NCI-H2196 treated with DMSO at 0.1 percent for 48 hours (cell line): ENCODE measurements around the gene DHRS7B.
A peak's percentile ranks its signal among the peaks of the same experiment; 100 is the strongest.
"Not testable (repeated sequence)": the region's sequence is repeated elsewhere in the genome, so short reads cannot be mapped to it uniquely, and the experiment has no call there.

Source experiments
- DNase-seq: peaks from one replicate; lab custom pipeline; 2025; ENCODE audit not compliant: unreplicated experiment; lab: John Stamatoyannopoulos, UW

Gene DHRS7B

DNA sequence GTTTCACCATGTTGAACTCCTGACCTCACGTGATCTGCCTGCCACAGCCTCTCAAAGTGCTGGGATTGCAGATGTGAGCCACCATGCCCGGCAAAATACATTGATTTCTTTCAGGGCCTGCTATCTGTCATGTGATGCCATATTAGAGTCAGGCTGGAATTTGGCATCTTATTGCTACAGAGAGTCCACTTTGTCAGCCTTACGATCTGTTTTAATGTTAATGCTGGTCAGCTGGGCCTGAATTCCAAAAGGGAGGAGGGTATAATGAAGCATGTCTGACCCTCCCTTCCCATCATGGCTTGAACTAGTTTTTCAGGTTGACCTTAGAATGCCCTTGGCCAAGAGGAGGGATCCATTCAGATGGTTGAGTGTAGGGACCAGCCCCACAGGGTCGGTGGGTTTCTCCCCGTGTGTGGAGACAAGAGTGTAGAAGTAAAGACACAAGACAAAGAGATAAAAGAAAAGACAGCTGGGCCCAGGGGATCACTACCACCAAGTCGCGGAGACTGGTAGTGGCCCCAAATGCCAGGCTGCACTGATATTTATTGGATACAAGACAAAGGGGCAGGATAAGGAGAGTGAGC, 19.6 kb upstream of the DHRS7B start:
- DNase-seq = not testable (repeated sequence)

GRCh38 chr17:21108651-21109050, 18.1 kb upstream of the DHRS7B start:
- no peak for DNase-seq

DNA sequence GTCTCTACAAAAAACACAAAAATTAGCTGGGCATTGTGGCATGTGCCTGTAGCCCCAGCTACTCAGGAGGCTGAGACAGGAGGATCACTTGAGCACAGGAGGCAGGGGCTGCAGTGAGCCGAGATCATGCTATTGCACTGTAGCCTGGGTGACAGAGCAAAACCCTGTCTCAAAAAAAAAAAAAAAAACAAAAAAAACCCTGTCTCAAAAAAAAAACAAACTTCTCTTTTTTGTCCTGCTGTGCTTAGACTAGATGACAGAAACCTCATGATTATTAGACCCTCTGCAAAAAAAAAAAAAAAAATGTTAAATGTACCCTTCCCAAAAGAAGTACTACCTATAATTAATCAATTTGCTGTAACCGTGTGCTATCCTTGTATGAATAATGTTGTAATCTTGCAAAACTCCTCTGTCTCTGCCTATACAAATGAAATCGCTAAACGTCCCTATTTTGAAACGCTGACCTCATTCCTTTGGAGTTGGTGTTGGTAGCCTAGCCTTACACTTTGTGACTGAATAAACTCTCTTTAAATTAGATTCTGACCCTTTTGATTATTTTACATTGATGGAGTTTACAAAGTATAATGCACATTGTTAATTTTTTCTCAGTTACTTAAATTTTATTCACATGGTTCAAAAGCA, 13.6 kb upstream of the DHRS7B start:
- DNase-seq = no peak

- no peak for DNase-seq
Observed at GRCh38 chr17:21113716-21114115, 13.0 kb upstream of the DHRS7B start.

DNA sequence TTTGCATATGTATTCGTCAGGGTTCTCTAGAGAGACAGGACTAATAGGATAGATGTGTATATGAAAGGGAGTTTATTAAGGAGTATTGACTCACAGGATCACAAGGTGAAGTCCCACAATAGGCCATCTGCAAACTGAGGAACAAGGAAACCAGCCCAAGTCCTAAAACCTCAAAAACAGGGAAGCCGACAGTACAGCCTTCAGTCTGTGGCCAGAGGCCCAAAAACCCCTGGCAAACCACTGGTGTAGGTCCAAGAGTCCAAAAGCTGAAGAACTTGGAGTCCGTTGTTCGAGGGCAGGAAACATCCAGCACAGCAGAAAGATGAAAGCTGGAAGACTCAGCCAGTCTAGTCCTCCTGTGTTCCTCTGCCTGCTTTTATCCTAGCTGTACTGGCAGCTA, 12.0 kb upstream of the DHRS7B start:
- not testable (repeated sequence) for DNase-seq

GRCh38 chr17:21119247-21119918, 7.4 kb upstream of the DHRS7B start:
- DNase-seq = peak; percentile 52

GRCh38 chr17:21119919-21120249, 6.9 kb upstream of the DHRS7B start:
- no peak for DNase-seq

DNA sequence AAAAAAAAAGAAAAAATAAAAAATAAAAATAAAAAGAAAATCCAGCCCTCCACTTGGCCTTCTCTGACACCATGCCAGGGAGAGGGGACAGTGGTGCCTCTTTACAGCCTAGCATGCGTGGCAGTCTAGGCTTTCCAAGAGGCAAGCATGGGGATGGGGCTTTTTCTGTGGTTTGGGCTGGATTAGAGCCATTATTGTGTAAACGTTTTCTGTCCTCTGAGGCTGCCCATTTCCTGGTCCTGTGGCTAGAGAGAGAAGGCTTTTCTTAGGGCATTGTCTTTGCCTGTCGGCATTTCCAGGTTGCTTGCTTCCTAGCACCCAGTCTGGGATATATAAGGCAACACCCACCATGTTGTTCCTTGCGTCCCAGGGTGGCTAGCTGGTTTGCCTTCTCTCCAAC, 2.7 kb upstream of the DHRS7B start:
- no peak for DNase-seq

DNA sequence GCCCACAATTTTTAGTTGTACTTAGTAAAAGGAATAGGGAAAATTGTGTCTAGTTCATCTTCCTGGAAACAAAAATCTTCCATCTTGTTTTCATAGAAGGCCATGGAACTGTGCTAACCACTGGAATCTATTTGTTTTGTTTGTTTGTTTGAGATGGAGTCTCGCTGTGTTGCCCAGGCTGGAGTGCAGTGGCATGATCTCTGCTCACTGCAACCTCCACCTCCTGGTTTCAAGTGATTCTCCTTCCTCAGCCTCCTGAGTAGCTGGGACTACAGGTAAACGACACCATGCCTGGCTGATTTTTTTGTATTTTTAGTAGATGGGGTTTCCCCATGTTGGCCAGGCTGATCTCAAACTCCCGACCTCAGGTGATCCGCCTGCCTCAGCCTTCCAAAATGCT, 2.2 kb upstream of the DHRS7B start:
- not testable (repeated sequence) for DNase-seq

DNA sequence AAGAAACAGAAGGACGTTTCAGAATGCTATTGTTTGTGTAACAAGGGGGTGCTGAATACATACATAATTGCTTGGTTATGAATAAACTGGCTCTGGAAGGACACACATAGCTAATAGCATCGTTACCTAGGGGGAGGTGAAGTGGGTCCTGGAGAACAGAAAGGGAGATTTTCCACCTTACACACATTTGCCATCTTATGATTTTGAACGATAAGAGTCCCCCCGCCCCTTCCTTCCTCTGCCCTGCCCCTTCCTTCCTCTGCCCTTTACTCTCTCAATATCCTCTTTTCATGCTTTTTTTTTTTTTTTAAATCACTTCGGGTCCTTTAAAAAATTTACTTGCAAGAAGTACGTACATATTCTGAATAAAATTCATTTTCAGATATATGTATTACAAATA, 902 bp upstream of the DHRS7B start:
- no peak for DNase-seq

DNA sequence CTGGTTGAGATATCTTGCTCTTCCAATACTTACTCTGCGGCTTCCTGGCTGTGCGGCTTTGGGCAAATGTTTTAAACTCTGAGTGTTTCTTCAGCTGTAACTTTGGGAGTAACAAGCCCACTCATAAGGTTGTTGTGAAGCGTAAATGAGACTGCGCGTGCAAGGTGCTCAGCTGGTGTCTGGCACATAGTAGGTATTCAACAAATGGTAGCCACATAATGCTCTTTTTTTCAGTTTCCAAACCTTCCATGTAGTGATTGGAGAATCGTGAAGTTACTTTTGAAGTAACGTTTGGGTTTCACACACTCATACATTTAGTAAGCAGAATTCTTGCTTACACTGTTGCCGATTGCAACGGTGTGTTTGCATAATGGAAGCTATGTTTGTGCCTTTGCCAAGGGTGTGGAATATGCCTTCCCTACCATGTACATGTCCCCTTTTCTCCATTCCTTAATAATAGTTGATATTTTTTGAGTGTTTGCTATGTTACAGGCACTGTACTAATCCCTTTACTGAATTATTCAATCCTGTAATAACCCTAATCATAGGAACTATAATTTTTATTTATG, 829 bp downstream of the DHRS7B start:
- DNase-seq = no peak

GRCh38 chr17:21129023-21129681, 2.4 kb downstream of the DHRS7B start:
- DNase-seq = peak; percentile 2

DNA sequence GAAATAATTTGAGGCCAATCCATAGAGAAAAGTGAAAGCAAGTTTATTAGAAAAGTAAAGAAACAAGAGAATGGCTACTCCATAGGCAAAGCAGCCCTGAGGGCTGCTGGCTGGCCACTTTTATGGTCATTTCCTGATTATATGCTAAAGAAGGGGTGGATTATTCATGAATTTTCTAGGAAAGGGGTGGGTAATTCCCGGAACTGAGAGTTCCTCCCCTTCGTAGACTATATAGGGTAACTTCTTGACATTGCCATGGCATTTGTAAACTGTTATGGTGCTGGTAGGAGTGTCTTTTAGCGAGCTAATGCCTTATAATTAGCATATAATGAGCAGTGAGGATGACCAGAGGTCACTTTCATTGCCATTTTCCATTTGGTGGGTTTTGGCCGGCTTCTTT, 4.4 kb downstream of the DHRS7B start:
- DNase-seq = no peak

GRCh38 chr17:21132428-21132827, 5.7 kb downstream of the DHRS7B start:
- no peak for DNase-seq

DNA sequence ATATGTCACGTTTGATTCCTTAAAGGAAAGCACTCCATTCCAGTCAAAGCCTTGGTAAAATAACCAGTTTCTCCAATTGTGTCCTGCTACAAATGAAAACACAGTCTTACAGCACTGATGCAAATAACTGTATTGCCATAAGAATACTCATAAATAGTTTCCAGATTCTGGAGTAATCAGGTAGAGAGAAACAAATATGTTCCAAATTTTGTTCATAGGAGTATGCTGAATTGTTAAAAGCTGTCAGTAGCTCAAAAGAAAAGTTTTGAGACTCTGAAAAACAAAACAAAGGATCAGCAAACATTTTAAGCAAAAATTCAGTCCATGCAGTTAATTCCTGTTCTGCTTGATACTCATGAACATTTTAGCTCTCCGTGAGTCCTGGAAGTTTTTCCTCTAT, 7.8 kb downstream of the DHRS7B start:
- DNase-seq = no peak

DNA sequence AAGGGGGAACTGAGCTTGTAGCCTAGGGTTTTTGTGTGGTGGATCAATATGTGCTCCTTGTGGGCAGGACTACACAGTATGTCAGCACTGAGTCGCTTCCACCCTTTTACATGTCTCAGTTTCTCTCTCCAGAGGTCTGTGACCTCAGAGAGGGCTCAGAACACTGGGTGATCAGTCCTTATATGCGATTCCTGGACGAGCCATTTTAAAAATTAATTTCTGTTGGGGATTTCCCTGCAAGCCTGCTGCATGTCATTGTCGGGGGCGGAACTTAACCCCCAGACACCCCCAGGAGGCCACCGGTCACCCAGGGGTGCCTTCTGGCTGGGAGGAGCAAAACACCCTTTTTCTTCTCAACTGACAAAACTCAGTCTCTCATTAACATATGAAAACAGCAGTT, 14.1 kb downstream of the DHRS7B start:
- DNase-seq = no peak

DNA sequence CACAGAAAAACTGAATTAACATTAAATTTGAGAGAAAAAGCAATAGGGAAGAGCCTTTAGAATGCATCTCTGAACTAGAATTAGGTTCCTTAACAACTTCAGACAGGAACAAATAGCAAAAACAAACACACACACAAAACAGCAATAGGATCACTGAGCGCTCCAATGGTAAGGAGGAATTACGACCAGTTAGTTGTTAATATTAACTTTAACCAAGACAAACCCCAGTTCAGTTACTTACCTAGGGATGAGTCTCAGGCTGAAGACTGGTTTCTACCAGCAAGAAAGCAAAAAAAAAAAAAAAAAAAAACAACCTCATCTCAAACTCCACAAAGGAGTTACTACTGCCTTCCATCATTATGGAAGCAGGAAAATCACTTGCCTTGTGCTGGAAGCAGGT, 14.6 kb downstream of the DHRS7B start:
- no peak for DNase-seq

- DNase-seq = not testable (repeated sequence)
Observed at GRCh38 chr17:21142065-21142464, 15.3 kb downstream of the DHRS7B start.

- no peak for DNase-seq
Observed at GRCh38 chr17:21143695-21144094, 16.9 kb downstream of the DHRS7B start.

DNA sequence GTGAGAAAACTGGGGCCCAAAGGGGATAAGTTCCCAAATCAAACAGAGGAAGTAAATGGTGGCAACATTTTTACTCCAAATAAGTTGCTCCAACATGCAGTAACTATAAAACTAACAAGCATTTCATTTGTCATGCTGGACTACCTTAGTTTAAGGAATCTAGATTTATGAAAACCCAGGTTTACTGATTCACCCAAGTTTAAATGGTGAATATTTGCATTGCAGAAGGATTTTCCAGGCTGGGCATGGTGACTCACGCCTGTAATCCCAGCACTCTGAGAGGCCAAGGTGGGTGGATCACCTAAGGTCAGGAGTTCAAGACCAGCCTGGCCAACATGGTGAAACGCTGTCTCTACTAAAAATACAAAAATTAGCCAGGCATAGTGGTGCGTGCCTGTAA, 17.5 kb downstream of the DHRS7B start:
- DNase-seq = not testable (repeated sequence)

GRCh38 chr17:21146362-21147015, 19.7 kb downstream of the DHRS7B start:
- no peak for DNase-seq
